Endothelial cell of hepatic sinusoid (primary cell): Measurements from ENCODE around the gene PAIP2.
"Not testable (repeated sequence)": the region's sequence is repeated elsewhere in the genome, so short reads cannot be mapped to it uniquely, and the experiment has no call there.

Experiments used
- in situ Hi-C: cut with HindIII; loops from 2 replicates; pipeline ENCODE4 v1.10.0; 2017; ENCODE audit warnings: low sequenced_read_pairs

The PAIP2 gene

DNA sequence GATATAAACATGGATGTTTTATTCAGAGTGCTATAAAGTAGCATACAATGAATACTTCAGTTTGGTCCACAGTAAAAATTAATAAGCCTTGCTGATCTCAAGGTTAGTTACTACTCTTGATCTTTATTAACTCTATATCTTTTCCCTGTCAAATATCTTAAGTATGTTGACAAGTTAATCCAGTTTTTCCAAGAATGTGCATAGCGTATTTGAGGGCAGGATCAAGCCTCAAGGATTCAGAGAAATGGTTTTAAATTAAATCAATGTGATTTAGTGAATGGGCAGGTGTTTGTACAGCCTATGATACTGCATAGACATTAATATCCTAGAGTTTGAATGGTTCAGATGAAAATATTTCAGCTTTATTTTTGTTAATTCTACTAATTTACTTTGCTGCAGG lies 27.4 kb upstream of the PAIP2 start:
- in situ Hi-C loops = no loop called here

DNA sequence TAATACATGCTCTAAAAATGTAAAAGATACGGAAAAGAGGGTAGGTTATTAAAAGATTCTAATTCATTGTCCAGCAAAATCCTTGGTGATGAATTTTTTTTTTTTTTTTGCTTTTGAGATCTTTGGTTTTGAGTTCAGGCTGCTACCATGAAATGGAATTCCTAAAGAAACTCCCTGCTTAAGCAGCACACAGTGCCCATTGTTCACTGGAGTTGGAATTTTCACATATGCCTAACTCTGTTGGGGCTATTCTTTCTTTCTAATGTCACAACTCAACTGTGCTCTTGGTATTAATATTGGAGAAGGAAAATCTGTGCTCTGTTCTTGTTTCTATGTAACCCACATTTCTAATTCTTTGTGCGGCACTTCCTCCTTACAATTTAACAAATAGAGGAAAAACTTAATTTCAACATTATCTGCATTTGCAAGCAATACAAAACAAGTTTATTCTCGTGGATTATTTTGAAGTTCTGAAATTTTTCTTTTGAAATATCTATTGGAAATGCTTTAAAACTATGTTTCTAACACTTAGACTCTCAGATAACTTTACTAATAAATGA lies 26.5 kb upstream of the PAIP2 start:
- in situ Hi-C loops = no loop called here

DNA sequence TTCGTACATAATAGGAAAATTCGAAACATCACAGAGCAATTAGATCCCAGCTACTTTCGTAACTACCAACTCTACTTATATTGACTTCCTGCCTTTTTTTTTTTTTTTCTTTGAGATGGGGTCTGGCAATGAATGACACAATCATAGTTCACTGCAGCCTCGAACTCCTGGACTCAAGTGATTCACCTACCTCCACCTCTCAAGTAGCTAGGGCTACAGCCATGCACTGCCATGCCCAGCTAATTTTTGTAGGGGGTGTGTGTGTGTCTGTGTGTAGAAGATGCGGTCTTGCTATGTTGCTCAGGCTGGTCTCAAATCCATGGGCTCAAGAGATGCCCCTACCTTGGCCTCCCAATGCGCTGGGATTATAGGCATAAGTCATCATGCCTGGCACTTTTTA lies 5.8 kb upstream of the PAIP2 start:
- in situ Hi-C loops = no loop called here

DNA sequence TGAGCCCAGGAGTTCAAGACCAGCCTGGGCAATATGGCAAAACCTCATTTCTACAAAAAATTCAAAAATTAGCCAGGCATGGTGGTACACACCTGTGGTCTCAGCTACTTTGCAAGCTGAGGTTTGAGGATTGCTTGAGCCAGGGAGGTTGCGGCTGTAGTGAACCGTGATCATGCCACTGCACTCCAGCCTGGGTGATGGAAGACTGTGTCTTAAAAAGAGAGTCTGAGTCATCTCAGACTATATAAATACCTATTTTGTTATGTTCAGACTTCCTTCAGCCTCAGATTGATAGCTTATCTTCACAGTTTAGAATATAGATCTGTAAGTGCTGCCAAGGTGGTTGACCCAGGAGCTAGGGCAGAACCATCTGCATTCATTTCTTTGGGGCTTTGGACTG lies 1.6 kb upstream of the PAIP2 start:
- in situ Hi-C loops = loop anchor here (5.0 kb wide), 1 partner anchor 57 kb away; the partner anchor contains the start of gene PROB1

DNA sequence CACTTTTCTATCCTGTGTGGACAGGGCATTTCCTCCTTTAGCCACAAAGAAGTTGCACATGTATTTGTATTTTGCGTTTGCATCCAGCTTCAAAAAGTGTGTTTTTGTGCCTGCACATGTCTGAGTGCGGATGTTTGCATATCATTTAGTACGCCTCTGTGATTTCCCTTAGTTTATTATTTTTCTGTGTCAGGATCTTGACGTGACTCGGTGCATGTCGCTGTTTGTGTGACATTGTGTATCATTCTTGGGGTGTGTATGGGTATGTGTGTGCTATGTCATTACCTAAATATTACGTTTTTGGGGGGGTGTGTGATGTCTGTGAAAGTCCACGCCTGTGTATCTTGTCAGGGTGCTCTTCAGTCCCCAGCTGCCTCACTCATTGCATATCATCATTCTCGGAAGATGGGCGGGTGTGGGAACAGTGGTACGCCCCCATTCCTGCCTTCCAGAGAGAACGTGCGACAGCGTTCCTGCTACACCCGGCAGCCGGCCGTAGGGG lies 416 bp upstream of the PAIP2 start:
- in situ Hi-C loops = loop anchor here (5.0 kb wide), 1 partner anchor 56 kb away; the partner anchor contains the start of gene PROB1

DNA sequence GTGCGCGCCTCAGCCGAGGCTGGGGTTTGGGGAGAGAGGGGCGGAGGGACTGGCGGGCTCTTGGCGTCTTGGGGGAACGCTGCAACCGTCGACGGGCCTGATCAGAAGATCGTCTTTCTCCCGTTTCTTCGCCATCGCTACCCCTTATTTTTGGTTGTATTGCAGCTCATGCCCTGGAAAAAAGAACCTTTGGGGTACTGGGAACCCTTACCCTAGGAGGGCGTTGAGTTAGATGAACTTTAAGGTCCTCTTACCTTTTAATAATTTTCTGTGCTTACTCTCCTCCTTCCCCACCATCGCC lies 719 bp downstream of the PAIP2 start:
- in situ Hi-C loops = loop anchor here (5.0 kb wide), 1 partner anchor 55 kb away; the partner anchor contains the start of gene PROB1

DNA sequence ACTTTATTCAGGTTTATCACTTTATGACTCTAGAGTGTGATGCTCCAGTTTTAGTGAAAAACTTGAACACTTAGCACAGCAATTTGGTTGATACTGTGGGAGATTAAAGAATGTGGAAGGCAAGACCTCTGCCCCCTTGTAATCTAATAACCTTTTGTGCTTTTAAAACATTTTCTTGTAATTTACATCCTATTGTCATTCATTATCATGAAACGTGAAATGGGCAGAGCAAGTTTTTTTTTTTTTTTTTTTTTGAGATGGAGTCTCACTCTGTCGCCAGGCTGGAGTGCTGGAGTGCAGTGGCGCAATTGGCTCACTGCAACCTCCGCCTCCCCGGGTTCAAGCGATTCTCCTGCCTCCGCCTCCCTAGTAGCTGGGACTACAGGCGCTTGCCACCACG lies 1.8 kb downstream of the PAIP2 start:
- in situ Hi-C loops = loop anchor here (5.0 kb wide), 1 partner anchor 54 kb away; the partner anchor contains the start of gene PROB1

DNA sequence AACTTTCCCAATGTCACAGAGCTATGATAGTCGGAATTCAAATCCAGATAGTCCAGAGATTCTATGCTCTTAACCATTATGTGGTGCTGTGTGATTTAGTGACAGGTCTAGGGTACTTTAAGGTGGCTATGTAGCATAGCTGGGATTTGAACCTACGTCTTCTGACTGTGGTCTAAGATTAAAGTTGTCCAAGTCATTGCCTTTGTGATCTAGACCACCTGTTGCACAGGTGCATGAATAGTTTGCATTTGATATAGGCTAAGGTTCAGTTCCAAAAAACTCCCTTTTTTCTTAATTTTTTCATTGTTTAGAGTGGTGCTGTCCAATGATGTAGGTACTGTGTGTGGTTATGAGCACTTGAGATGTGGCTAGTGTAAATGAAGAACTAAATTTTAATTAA lies 2.5 kb downstream of the PAIP2 start:
- in situ Hi-C loops = loop anchor here (5.0 kb wide), 1 partner anchor 53 kb away; the partner anchor contains the start of gene PROB1

DNA sequence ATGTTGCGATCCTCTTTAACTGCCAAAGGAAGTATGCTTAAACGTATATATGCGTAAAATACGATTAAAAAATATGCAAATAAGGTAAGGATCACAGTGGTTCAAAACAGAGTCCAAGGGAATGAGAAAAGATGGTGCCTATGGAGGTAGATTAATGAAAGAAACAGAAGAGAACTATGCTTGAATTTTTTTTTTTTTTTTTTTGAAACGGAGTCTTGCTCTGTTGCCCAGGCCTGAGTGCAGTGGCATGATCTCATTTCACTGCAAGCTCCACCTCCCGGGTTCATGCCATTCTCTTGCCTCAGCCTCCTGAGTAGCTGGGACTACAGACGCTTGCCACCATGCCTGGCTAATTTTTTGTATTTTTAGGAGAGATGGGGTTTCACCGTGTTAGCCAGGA lies 3.8 kb downstream of the PAIP2 start:
- in situ Hi-C loops = not testable (repeated sequence)

DNA sequence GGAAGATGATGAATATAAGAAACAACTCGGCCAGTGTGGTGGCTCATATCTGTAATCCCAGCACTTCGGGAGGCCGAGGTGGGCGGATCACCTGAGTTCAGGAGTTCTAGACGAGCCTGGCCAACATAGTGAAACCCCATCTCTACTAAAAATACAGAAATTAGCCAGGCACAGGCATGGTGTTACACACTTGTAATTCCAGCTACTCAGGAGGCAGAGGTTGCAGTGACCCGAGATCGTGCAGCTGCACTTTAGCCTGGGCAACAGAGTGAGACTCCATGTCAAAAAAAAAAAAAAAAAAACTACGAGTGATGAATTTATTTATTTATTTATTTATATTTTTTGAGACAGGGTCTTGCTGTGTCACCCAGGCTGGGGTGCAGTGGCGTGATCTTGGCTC lies 6.2 kb downstream of the PAIP2 start:
- in situ Hi-C loops = not testable (repeated sequence)

DNA sequence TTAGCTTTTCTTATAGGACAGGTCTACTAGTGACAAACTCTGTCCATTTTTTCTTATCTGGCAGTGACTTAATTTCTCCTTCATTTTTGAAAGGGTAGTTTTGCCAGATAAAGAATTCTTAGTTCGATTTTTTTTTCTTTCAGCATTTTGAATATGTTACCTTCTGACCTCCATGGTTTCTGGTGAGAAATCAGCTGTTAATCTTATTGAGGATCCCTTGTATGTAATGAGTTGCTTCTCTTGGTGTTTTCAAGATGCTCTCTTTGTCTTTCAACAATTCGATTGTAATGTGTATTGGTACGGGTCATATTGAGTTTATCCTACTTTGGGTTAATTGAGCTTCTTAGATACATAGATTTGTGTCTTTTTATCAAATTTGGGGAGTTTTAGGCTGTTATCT lies 12.5 kb downstream of the PAIP2 start:
- in situ Hi-C loops = no loop called here

DNA sequence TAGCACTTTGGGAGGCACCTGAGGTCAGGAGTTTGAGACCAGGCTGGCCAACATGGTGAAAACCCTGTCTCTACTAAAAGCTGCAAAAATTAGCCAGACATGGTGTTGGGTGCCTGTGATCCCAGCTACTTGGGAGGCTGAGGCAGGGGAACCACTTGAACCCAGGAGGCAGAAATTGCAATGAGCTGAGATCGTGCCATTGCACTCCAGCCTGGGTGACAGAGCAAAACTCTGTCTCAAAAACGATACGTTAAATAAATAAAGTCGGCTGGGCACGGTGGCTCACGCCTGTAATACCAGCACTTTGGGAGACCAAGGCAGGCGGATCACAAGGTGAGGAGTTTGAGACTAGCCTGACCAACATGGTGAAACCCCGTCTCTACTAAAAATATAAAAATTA lies 14.2 kb downstream of the PAIP2 start:
- in situ Hi-C loops = not testable (repeated sequence)

DNA sequence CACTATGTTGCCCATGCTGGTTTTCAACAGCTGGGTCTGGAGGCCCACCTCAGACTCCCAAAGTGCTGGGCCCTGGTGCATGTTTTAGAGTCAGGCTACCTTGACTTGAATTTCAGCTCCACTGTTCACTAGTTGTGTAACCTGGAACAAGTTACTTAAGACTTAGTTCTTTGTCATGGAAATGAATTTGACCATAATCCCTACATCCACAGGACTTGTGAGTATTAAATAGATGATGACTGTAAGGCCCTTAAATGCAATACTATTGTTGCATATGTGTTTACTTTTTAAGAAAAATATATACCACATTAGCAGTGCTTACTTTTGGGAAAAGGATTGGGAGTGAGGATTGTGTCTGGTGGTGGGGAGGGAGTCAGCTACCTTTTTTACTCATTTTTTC lies 16.4 kb downstream of the PAIP2 start:
- in situ Hi-C loops = no loop called here

DNA sequence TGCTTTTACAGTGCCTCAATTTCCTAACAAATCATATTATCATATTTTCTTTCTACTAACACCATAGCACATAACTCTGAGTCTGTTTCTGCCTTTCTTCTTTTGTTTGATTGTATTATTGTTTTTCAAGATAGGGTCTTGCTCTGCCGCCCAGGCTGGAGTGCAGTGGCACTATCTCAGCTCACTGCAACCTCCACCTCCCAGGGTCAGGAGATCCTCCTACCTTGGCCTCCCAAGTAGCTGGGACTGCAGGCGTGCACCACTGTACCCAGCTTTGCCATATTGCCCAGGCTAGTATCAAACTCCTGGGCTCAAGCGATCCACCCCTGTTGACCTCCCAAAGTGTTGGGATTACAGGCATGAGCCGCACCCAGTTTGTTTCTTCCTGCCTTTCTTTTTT lies 18.7 kb downstream of the PAIP2 start:
- in situ Hi-C loops = no loop called here

DNA sequence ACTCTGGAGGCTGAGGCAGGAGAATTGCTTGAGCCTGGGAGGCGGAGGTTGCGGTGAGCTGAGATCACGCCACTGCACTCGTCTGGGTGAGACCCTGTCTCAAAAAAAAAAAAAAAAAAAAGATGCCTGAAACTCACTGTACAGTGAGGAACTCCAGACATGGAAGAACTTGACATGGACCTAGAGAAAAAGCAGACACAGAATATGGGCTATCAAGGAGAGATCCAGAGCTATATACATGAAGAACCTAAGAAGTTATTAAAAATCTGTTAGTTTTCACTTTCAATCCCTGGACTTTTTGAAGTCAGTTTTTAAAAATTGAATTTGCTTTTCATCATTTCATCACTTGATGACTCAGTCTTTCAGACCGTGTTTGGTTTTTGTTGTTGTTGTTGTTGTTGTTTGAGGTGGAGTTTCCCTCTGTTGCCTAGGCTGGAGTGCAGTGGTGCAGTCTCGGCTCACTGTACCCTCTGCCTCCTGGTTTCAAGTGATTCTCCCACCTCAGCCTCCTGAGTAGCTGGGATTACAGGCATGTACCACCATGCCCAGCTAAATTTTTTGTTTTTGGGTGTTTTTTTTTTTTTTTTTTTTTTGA lies 20.3 kb downstream of the PAIP2 start:
- in situ Hi-C loops = no loop called here

DNA sequence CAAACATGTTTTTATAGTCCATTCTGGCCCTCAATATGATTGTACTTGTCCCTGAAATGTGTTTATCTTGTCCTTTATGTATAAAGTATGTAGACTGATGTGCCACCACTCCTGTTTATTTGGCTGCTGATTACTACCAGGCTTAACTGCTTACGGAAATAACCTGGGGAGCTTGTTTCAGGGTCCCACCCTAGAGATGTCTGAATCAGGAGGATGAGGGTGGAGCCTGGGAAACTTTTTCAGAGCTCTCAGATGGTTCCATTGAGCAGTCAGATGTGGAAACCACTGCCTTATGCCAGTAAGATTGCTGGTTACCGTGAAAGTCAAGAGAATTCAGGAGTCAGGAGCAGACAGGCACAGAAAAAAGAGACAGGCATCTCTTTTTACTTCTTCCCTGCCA lies 22.3 kb downstream of the PAIP2 start:
- in situ Hi-C loops = no loop called here

DNA sequence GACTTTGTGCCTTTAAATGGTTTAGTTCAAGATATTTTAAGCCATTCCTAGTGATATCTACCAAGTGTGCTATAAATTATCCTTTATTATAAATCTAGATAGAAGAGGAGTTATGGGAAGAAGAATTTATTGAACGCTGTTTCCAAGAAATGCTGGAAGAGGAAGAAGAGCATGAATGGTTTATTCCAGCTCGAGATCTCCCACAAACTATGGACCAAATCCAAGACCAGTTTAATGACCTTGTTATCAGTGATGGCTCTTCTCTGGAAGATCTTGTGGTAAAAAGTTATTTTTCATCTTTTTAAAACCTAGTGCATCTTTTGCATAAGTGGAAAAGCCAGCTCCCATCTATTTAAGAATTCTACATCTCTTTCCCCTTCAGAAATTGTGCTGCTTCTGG lies 22.8 kb downstream of the PAIP2 start:
- in situ Hi-C loops = no loop called here

DNA sequence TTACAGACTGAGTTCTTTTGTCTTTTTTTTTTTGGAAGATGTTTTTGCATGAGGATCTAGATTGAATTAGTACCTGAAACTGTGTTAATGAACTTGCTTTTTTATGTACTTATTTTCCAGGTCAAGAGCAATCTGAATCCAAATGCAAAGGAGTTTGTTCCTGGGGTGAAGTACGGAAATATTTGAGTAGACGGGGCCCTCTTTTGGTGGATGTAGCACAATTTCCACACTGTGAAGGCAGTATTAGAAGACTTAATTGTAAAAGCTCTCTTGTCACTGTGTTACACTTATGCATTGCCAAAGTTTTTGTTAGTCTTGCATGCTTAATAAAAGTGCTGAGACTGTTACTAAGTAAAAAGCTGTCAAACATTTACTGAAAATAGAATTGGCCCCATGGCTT lies 27.0 kb downstream of the PAIP2 start:
- in situ Hi-C loops = no loop called here

DNA sequence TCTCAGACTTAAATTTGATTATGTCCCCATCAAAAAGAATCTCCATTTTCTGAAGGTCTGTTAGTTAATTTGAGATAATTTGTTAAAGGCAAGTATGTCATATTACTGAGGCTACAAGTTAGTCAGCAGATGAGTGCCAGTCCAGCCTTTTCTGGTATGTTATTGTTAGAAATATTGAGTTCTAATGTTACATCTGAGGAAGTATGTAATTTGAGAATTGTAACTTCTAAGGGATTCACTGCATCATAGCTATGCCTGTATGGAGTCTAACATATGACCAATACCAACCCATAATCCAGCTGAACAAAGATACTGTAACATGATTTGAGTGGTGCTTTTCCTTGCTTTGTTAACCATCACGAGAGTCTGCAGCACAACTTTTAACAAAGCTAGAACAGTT lies 27.5 kb downstream of the PAIP2 start:
- in situ Hi-C loops = no loop called here

DNA sequence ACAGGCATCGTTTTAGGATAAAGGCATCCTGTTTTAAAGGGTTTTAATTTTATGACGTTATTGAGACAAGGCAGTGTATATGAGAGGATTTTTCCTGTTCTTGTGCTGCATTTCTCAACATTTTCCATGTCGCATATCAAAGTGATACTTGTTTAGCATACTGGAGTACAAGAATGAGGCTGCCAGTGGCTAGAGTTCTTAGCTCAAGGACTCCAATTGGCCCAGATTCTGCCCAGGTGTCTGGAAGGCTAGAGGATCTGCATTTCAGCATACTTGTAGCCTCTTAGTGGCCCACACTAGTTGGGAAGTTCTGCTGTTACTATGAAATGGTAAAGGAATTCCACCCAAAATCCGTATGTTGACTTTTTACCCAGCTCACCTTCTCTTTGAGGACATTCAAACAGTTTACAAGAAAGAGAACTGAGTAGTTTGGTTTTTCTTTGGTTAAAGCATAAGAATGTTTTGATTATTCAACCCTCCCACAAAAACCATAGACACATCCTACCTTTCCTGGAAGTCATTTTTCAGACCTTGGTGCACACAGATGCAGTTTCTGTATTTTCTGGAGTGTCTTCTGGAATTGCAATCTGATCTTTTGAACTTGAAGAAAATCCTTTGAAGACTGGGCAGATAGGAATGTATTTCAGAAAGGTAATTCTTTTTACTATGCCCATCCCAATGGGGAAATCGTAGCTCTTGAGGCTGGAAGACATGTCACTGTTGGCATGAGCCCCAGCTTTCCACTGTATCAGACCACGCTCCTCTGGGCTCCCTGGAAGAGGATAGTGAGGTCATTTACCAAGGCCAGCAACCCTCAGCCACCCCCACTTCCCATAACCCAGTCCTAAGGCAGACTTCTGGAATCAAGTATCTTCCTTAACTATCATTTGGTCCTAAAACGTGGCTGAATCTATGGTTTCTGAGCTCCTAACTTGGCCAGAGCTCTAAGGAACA lies 30.1 kb downstream of the PAIP2 start:
- in situ Hi-C loops = no loop called here

DNA sequence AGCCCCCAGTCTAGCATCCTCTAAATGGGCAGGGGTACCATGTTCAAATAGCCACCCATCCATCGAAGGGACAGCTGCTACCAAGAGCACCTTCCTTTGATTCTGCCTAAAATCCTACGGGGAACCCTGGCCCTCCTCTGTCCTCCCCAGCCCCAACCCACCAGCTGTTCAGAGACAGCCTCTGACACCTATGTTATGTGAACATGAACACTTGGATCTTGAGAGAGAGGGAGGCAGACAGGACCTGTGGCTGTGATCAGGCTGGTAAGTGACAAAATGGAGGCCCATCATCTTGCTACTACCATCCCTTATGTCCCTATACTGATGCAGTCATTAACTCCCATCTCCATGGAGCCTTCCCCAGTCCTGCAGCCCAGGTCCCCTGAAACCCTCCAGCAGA lies 33.3 kb downstream of the PAIP2 start:
- in situ Hi-C loops = no loop called here

DNA sequence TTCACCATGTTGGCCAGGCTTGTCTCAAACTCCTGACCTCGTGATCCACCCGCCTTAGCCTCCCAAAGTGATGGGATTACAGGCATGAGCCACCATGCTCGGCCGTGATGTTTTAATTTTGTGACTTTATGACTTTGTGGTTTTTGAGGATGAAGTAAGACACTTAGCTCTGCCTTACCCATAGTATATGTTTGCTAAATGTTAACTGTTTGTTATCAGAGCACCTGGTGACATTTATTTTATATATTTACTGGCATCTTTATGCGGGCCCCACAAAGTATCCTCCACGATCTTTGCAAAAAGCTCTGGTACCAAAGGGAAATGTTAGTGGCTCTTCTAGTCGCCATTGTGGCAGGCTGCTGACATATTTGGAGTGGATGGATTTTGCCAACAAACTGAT lies 34.7 kb downstream of the PAIP2 start:
- in situ Hi-C loops = no loop called here
